Suprapubic skin (tissue), 4 donors: ENCODE data around the gene PARP15. TPM values are rescaled to one million over a fixed set of nuclear protein-coding genes. Genes with fewer than 3 reads are reported as not detected.

Experiments used
- DNase-seq, 2 donors: peaks; one replicate each; pipeline ENCODE4 v3.0.0-alpha.2; 2019; ENCODE audit warnings: low spot score in 2 of 2
- H3K27ac ChIP-seq: fragments of 200-600 bp; sonication (generic); one replicate; pipeline ENCODE4 v1.5.1; 2019
- H3K27me3 ChIP-seq: fragments of 200-600 bp; sonication (generic); one replicate; pipeline ENCODE4 v1.5.1; 2019
- H3K36me3 ChIP-seq: fragments of 200-600 bp; sonication (generic); one replicate; pipeline ENCODE4 v1.5.1; 2019
- H3K4me1 ChIP-seq: fragments of 200-600 bp; sonication (generic); one replicate; pipeline ENCODE4 v1.5.1; 2019
- H3K4me3 ChIP-seq: fragments of 200-600 bp; sonication (generic); one replicate; pipeline ENCODE4 v1.5.1; 2019; ENCODE audit warnings: mild to moderate bottlenecking
- H3K9me3 ChIP-seq: fragments of 200-600 bp; sonication (generic); one replicate; pipeline ENCODE4 v1.5.1; 2019
- CTCF ChIP-seq, 2 donors: fragments of 200-600 bp in 1 of 2; fragments of 450-650 bp in 1 of 2; sonication (generic) in 1 of 2; IDR thresholded peaks; one replicate each; pipeline ENCODE4 v1.5.1; 2016 to 2019; ENCODE audit warnings: antibody characterized with exemption in 2 of 2, mild to moderate bottlenecking in 1 of 2, moderate library complexity in 1 of 2
- EP300 ChIP-seq: sonication (generic); formaldehyde crosslinking; IDR thresholded peaks from one replicate; pipeline ENCODE4 v1.6.1; 2017; ENCODE audit warnings: antibody characterized with exemption
- POLR2A ChIP-seq, 2 donors: fragments of 450-650 bp; IDR thresholded peaks; one replicate each; pipeline ENCODE4 v1.6.1; 2017; ENCODE audit warnings: antibody characterized with exemption in 2 of 2, mild to moderate bottlenecking in 2 of 2, moderate library complexity in 2 of 2
- POLR2AphosphoS5 ChIP-seq, 3 donors: sonication (generic); formaldehyde crosslinking; IDR thresholded peaks; one replicate each; pipeline ENCODE4 v1.6.1; 2017; ENCODE audit warnings: antibody characterized with exemption in 3 of 3
- whole genome bisulfite sequencing: methylation state at CpG from one replicate; pipeline ENCODE4 v1.1.5; 2018; 5-methylcytosine and 5-hydroxymethylcytosine counted together
- total RNA-seq, 4 donors: library from RNA; depleted of rRNA; stranded (reverse); fragments of >200 nt; gene quantifications; one replicate each; pipeline ENCODE4 v1.1.0, GENCODE V29; 2016

The PARP15 gene
- total RNA-seq, 4 donors from 2014 or later: 0.26 to 0.80 (median 0.51) TPM; not detected in 1

- Histone ChIP-seq H3K36me3 (no peaks in the 10 kb centered on the region), H3K4me3 (no peak overlapping the region), H3K27me3 (no peaks in the 10 kb centered on the region), H3K9me3 (peaks cover 20% of the 10 kb centered on the region), H3K4me1 (peaks cover 6% of the 10 kb centered on the region), H3K27ac (no peak overlapping the region)
- 98% methylated on average over 2 of the region's 2 CpGs for WGBS
- TF ChIP-seq EP300: no peak
- TF ChIP-seq POLR2A (IDR thresholded peaks at IDR 0.05): no peak
- TF ChIP-seq CTCF (IDR thresholded peaks at IDR 0.05): no peak
- no peak for TF ChIP-seq POLR2AphosphoS5 (IDR thresholded peaks at IDR 0.05)
- no peak for DNase-seq
These were observed 4.2 kb downstream of the PARP15 start for GRCh38 chr3:122581622-122582021.

- H3K4me1 ChIP-seq: peaks cover 4% of the 10 kb centered on the region
- no peaks in the 10 kb centered on the region for H3K27me3 ChIP-seq
- H3K27ac ChIP-seq: no peak overlapping the region
- WGBS: 96% methylated on average over 1 of the region's 1 CpG
- DNase-seq: no peak
- H3K4me3 ChIP-seq: no peak overlapping the region
- no peaks in the 10 kb centered on the region for H3K36me3 ChIP-seq
- H3K9me3 ChIP-seq: peaks cover 20% of the 10 kb centered on the region
- TF ChIP-seq EP300 (no peak), POLR2AphosphoS5 (IDR thresholded peaks at IDR 0.05) (no peak), CTCF (IDR thresholded peaks at IDR 0.05) (no peak), POLR2A (IDR thresholded peaks at IDR 0.05) (no peak)
These were observed 4.9 kb downstream of the PARP15 start for GRCh38 chr3:122582390-122582789.

GRCh38 chr3:122586098-122586497 is 8.6 kb downstream of the PARP15 start:
- Histone ChIP-seq H3K36me3 (no peaks in the 10 kb centered on the region), H3K27me3 (no peaks in the 10 kb centered on the region), H3K27ac (no peak overlapping the region), H3K4me1 (no peaks in the 10 kb centered on the region), H3K4me3 (no peak overlapping the region), H3K9me3 (peaks cover 20% of the 10 kb centered on the region)
- no peak for TF ChIP-seq POLR2A (IDR thresholded peaks at IDR 0.05)
- TF ChIP-seq EP300: no peak
- TF ChIP-seq CTCF (IDR thresholded peaks at IDR 0.05): no peak
- no peak for TF ChIP-seq POLR2AphosphoS5 (IDR thresholded peaks at IDR 0.05)
- 59% methylated on average over 1 of the region's 1 CpG for WGBS
- no peak for DNase-seq

- Histone ChIP-seq H3K9me3 (peaks cover 17% of the 10 kb centered on the region), H3K27me3 (no peaks in the 10 kb centered on the region), H3K4me3 (no peak overlapping the region), H3K27ac (no peak overlapping the region), H3K36me3 (no peaks in the 10 kb centered on the region), H3K4me1 (no peaks in the 10 kb centered on the region)
- TF ChIP-seq POLR2A (IDR thresholded peaks at IDR 0.05) (no peak), EP300 (no peak), POLR2AphosphoS5 (IDR thresholded peaks at IDR 0.05) (no peak), CTCF (IDR thresholded peaks at IDR 0.05) (no peak)
- DNase-seq: no peak
These were observed 9.5 kb downstream of the PARP15 start for GRCh38 chr3:122586773-122587485.

GRCh38 chr3:122587572-122587971 is 10.1 kb downstream of the PARP15 start:
- 95% methylated on average over 1 of the region's 2 CpGs for WGBS
- TF ChIP-seq EP300 (no peak), CTCF (IDR thresholded peaks at IDR 0.05) (no peak), POLR2A (IDR thresholded peaks at IDR 0.05) (no peak), POLR2AphosphoS5 (IDR thresholded peaks at IDR 0.05) (no peak)
- Histone ChIP-seq H3K9me3 (peaks cover 10% of the 10 kb centered on the region), H3K27me3 (no peaks in the 10 kb centered on the region), H3K36me3 (no peaks in the 10 kb centered on the region), H3K4me1 (no peaks in the 10 kb centered on the region), H3K4me3 (no peak overlapping the region), H3K27ac (no peak overlapping the region)
- DNase-seq: no peak
